Measurements from ENCODE around the gene VAV2. TPM values are rescaled to one million over a fixed set of nuclear protein-coding genes. Genes with fewer than 3 reads are reported as not detected.
A peak's percentile ranks its signal among the peaks of the same experiment; 100 is the strongest.

VAV2 gene
- total and polyA plus RNA-seq, 4 donors = 4.9 to 26.4 (median 17.0) TPM

DNA sequence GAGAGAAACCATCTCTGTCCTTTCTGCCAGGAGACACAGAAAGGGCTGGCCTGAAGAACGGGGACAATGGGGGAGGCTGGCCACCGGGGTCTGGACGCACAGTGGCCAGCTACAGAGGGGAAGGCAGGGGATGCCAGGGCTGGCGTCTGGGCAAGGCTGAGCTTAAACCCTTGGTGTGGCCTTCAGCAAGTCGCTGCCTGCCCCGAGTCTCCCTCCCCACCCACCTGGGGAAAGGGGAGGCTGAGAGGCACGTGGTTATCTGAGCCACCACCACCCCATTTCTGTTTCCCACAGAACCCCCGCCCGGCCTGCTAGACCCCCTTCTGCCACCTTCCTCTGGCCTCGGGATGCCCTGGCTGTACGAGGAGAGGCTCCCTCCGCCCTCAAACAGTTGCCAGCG lies 115.3 kb downstream of the VAV2 start:
- TF ChIP-seq ZBTB33 (IDR thresholded peaks at IDR 0.05) (no peak), HNF4G (IDR thresholded peaks at IDR 0.05) (no peak), NR2F2 (IDR thresholded peaks at IDR 0.05) (no peak), JUND (IDR thresholded peaks at IDR 0.05) (no peak), GABPA (IDR thresholded peaks at IDR 0.05 in 1 of 2, conservative IDR thresholded peaks at IDR 0.05 in 1 of 2) (no peak), RAD21 (IDR thresholded peaks at IDR 0.05) (no peak), RXRA (IDR thresholded peaks at IDR 0.05) (no peak), EGR1 (IDR thresholded peaks at IDR 0.05; ENCODE audit: low read depth in 2 of 2) (no peak), ATF3 (IDR thresholded peaks at IDR 0.05) (no peak), YY1 (IDR thresholded peaks at IDR 0.05) (no peak), FOXA2 (IDR thresholded peaks at IDR 0.05) (no peak), SP1 (IDR thresholded peaks at IDR 0.05) (no peak)
- TF ChIP-seq, protein P1, sequence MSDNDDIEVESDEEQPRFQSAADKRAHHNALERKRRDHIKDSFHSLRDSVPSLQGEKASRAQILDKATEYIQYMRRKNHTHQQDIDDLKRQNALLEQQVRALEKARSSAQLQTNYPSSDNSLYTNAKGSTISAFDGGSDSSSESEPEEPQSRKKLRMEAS (IDR thresholded peaks at IDR 0.05) = no peak
- TF ChIP-seq, protein P2, sequence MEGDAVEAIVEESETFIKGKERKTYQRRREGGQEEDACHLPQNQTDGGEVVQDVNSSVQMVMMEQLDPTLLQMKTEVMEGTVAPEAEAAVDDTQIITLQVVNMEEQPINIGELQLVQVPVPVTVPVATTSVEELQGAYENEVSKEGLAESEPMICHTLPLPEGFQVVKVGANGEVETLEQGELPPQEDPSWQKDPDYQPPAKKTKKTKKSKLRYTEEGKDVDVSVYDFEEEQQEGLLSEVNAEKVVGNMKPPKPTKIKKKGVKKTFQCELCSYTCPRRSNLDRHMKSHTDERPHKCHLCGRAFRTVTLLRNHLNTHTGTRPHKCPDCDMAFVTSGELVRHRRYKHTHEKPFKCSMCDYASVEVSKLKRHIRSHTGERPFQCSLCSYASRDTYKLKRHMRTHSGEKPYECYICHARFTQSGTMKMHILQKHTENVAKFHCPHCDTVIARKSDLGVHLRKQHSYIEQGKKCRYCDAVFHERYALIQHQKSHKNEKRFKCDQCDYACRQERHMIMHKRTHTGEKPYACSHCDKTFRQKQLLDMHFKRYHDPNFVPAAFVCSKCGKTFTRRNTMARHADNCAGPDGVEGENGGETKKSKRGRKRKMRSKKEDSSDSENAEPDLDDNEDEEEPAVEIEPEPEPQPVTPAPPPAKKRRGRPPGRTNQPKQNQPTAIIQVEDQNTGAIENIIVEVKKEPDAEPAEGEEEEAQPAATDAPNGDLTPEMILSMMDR (IDR thresholded peaks at IDR 0.05; ENCODE audit: low read depth, low read length, missing input control) = no peak
- DNase-seq (ENCODE audit: low spot score) = no peak
- H3K27ac ChIP-seq (ENCODE audit: low read depth in 1 of 2, low read length in 2 of 2) = peak overlapping the region; percentile 32 to 42
- no peak overlapping the region for H3K9ac ChIP-seq (ENCODE audit: low read depth in 1 of 2, low read length in 2 of 2)
- no peak overlapping the region for H3K4me3 ChIP-seq (ENCODE audit: low read depth in 1 of 3, low read length in 3 of 3)
- H3K4me1 ChIP-seq (ENCODE audit: control insufficient read depth in 4 of 4, insufficient read depth in 4 of 4, low read length in 3 of 4) = peaks cover 25 to 73% (median 57%) of the 10 kb centered on the region in 4 donors
- WGBS = 95% methylated on average over 13 of the region's 13 CpGs
- peaks cover 0 to under 1% (median 0%) of the 10 kb centered on the region in 4 donors for H3K36me3 ChIP-seq (ENCODE audit: control insufficient read depth in 4 of 4, insufficient read depth in 3 of 4, low read depth in 1 of 4, low read length in 3 of 4)
- no peaks in the 10 kb centered on the region for H3K9me3 ChIP-seq (ENCODE audit: control insufficient read depth in 4 of 4, low read length in 3 of 4)
- H3K27me3 ChIP-seq (ENCODE audit: control insufficient read depth in 4 of 4, insufficient read depth in 4 of 4, low read length in 3 of 4) = no peaks in the 10 kb centered on the region

- Histone ChIP-seq H3K27ac (ENCODE audit: low read depth in 1 of 2, low read length in 2 of 2) (peak overlapping the region; percentile 37 to 42), H3K4me3 (ENCODE audit: low read depth in 1 of 3, low read length in 3 of 3) (no peak overlapping the region), H3K4me1 (ENCODE audit: control insufficient read depth in 4 of 4, insufficient read depth in 4 of 4, low read length in 3 of 4) (peaks cover 22 to 67% (median 51%) of the 10 kb centered on the region in 4 donors), H3K27me3 (ENCODE audit: control insufficient read depth in 4 of 4, insufficient read depth in 4 of 4, low read length in 3 of 4) (no peaks in the 10 kb centered on the region), H3K9me3 (ENCODE audit: control insufficient read depth in 4 of 4, low read length in 3 of 4) (no peaks in the 10 kb centered on the region), H3K36me3 (ENCODE audit: control insufficient read depth in 4 of 4, insufficient read depth in 3 of 4, low read depth in 1 of 4, low read length in 3 of 4) (peaks cover 0 to 2% (median 0%) of the 10 kb centered on the region in 4 donors), H3K9ac (ENCODE audit: low read depth in 1 of 2, low read length in 2 of 2) (no peak overlapping the region)
- 93% methylated on average over 11 of the region's 11 CpGs for WGBS
- DNase-seq (ENCODE audit: low spot score) = no peak
- TF ChIP-seq GABPA (IDR thresholded peaks at IDR 0.05 in 1 of 2, conservative IDR thresholded peaks at IDR 0.05 in 1 of 2) (no peak), FOXA1 (IDR thresholded peaks at IDR 0.05) (no peak), RXRA (IDR thresholded peaks at IDR 0.05) (no peak), JUND (IDR thresholded peaks at IDR 0.05) (no peak), FOXA2 (IDR thresholded peaks at IDR 0.05) (no peak), TAF1 (conservative IDR thresholded peaks at IDR 0.05) (no peak), ATF3 (IDR thresholded peaks at IDR 0.05) (no peak), HNF4G (IDR thresholded peaks at IDR 0.05) (no peak), EGR1 (IDR thresholded peaks at IDR 0.05; ENCODE audit: low read depth in 2 of 2) (no peak), HNF4A (conservative IDR thresholded peaks at IDR 0.05) (no peak), YY1 (IDR thresholded peaks at IDR 0.05) (no peak)
- TF ChIP-seq, protein P2 (IDR thresholded peaks at IDR 0.05; ENCODE audit: low read depth, low read length, missing input control) = no peak
- TF ChIP-seq, protein P1 (IDR thresholded peaks at IDR 0.05) = no peak
Measured at GRCh38 chr9:133876144-133876543, 116.0 kb downstream of the VAV2 start.
